T-helper 1 cell treated with Interleukin-12 subunit alpha and Interleukin-12 subunit beta and Interleukin-4 antibody, amounts not matched to agents 30 μg/mL and 1 μg/mL, for 36 hours (primary cell): ENCODE data around the gene GRB2.

Experiments used
- H3K27ac Mint-ChIP-seq: one replicate; pipeline ENCODE4 v1.8.0; 2021; ENCODE audit warnings: mild to moderate bottlenecking, mixed read lengths
- H3K27me3 Mint-ChIP-seq: one replicate; pipeline ENCODE4 v1.8.0; 2021; ENCODE audit warnings: low read depth, mixed read lengths
- H3K36me3 Mint-ChIP-seq: one replicate; pipeline ENCODE4 v1.8.0; 2021; ENCODE audit warnings: low read depth, mixed read lengths
- H3K4me1 Mint-ChIP-seq: one replicate; pipeline ENCODE4 v1.8.0; 2021; ENCODE audit warnings: low read depth, mixed read lengths
- H3K4me3 Mint-ChIP-seq: one replicate; pipeline ENCODE4 v1.8.0; 2021; ENCODE audit warnings: mild to moderate bottlenecking, moderate library complexity, mixed read lengths
- H3K9me3 Mint-ChIP-seq: one replicate; pipeline ENCODE4 v1.8.0; 2021; ENCODE audit warnings: mixed read lengths

Gene GRB2

GRCh38 chr17:75430159-75430974 is 24.9 kb upstream of the GRB2 start:
- Mint-ChIP-seq H3K27me3 (peaks cover 13% of the 10 kb centered on the region), H3K4me3 (no peak overlapping the region), H3K9me3 (no peaks in the 10 kb centered on the region), H3K27ac (no peak overlapping the region), H3K4me1 (peaks cover 14% of the 10 kb centered on the region), H3K36me3 (no peaks in the 10 kb centered on the region)

- H3K36me3 Mint-ChIP-seq: no peaks in the 10 kb centered on the region
- H3K4me3 Mint-ChIP-seq: no peak overlapping the region
- peaks cover 13% of the 10 kb centered on the region for H3K27me3 Mint-ChIP-seq
- no peaks in the 10 kb centered on the region for H3K9me3 Mint-ChIP-seq
- no peak overlapping the region for H3K27ac Mint-ChIP-seq
- H3K4me1 Mint-ChIP-seq: peaks cover 9% of the 10 kb centered on the region
These were observed 23.3 kb upstream of the GRB2 start for GRCh38 chr17:75428543-75429469.

GRCh38 chr17:75418531-75418930 is 13.1 kb upstream of the GRB2 start:
- H3K36me3 Mint-ChIP-seq: no peaks in the 10 kb centered on the region
- peaks cover 29% of the 10 kb centered on the region for H3K27me3 Mint-ChIP-seq
- H3K9me3 Mint-ChIP-seq: no peaks in the 10 kb centered on the region
- H3K4me3 Mint-ChIP-seq: no peak overlapping the region
- H3K27ac Mint-ChIP-seq: no peak overlapping the region
- peaks cover 4% of the 10 kb centered on the region for H3K4me1 Mint-ChIP-seq

- peaks cover 29% of the 10 kb centered on the region for H3K27me3 Mint-ChIP-seq
These were observed 11.6 kb upstream of the GRB2 start for GRCh38 chr17:75417054-75417580.

GRCh38 chr17:75416006-75416405 is 10.5 kb upstream of the GRB2 start:
- H3K27ac Mint-ChIP-seq: no peak overlapping the region
- H3K27me3 Mint-ChIP-seq: peaks cover 29% of the 10 kb centered on the region
- no peaks in the 10 kb centered on the region for H3K36me3 Mint-ChIP-seq
- H3K4me3 Mint-ChIP-seq: no peak overlapping the region
- H3K9me3 Mint-ChIP-seq: no peaks in the 10 kb centered on the region
- peaks cover 23% of the 10 kb centered on the region for H3K4me1 Mint-ChIP-seq

More at GRCh38 chr17:75417054-75417580, 11.6 kb upstream of the GRB2 start:
- Mint-ChIP-seq H3K9me3 (no peaks in the 10 kb centered on the region), H3K27ac (no peak overlapping the region), H3K4me1 (peaks cover 15% of the 10 kb centered on the region), H3K36me3 (no peaks in the 10 kb centered on the region), H3K4me3 (no peak overlapping the region)

GRCh38 chr17:75414488-75414887 is 9.0 kb upstream of the GRB2 start:
- H3K27me3 Mint-ChIP-seq: peaks cover 29% of the 10 kb centered on the region
- no peaks in the 10 kb centered on the region for H3K36me3 Mint-ChIP-seq
- no peak overlapping the region for H3K27ac Mint-ChIP-seq
- peaks cover 26% of the 10 kb centered on the region for H3K4me1 Mint-ChIP-seq
- no peak overlapping the region for H3K4me3 Mint-ChIP-seq
- no peaks in the 10 kb centered on the region for H3K9me3 Mint-ChIP-seq

- Mint-ChIP-seq H3K4me1 (peaks cover 22% of the 10 kb centered on the region), H3K27me3 (peaks cover 20% of the 10 kb centered on the region), H3K36me3 (no peaks in the 10 kb centered on the region), H3K4me3 (peak overlapping the region; percentile 39), H3K9me3 (no peaks in the 10 kb centered on the region), H3K27ac (peak overlapping the region; percentile 55)
These were observed 7.2 kb upstream of the GRB2 start for GRCh38 chr17:75412455-75413317.

- Mint-ChIP-seq H3K4me1 (peaks cover 25% of the 10 kb centered on the region), H3K4me3 (no peak overlapping the region), H3K27me3 (peaks cover 20% of the 10 kb centered on the region), H3K36me3 (no peaks in the 10 kb centered on the region), H3K27ac (no peak overlapping the region), H3K9me3 (no peaks in the 10 kb centered on the region)
These were observed 6.0 kb upstream of the GRB2 start for GRCh38 chr17:75411328-75412067.

- Mint-ChIP-seq H3K36me3 (no peaks in the 10 kb centered on the region), H3K27ac (peak overlapping the region; percentile 32), H3K4me3 (no peak overlapping the region), H3K27me3 (peaks cover 12% of the 10 kb centered on the region), H3K4me1 (peaks cover 30% of the 10 kb centered on the region), H3K9me3 (no peaks in the 10 kb centered on the region)
These were observed 4.7 kb upstream of the GRB2 start for GRCh38 chr17:75410141-75410540.

- no peak overlapping the region for H3K4me3 Mint-ChIP-seq
- H3K4me1 Mint-ChIP-seq: peaks cover 33% of the 10 kb centered on the region
- H3K9me3 Mint-ChIP-seq: no peaks in the 10 kb centered on the region
- peak overlapping the region; percentile 3 for H3K27ac Mint-ChIP-seq
- no peaks in the 10 kb centered on the region for H3K27me3 Mint-ChIP-seq
- peaks cover 3% of the 10 kb centered on the region for H3K36me3 Mint-ChIP-seq
These were observed 2.3 kb upstream of the GRB2 start for GRCh38 chr17:75407655-75408352.

- Mint-ChIP-seq H3K9me3 (no peaks in the 10 kb centered on the region), H3K27ac (peak overlapping the region; percentile 58), H3K36me3 (peaks cover 5% of the 10 kb centered on the region), H3K27me3 (no peaks in the 10 kb centered on the region), H3K4me1 (peaks cover 26% of the 10 kb centered on the region), H3K4me3 (peak overlapping the region; percentile 95)
These were observed 741 bp upstream of the GRB2 start for GRCh38 chr17:75406222-75406615.

- Mint-ChIP-seq H3K36me3 (peaks cover 7% of the 10 kb centered on the region), H3K4me1 (peaks cover 24% of the 10 kb centered on the region), H3K4me3 (peak overlapping the region; percentile 95), H3K27ac (peak overlapping the region; percentile 94), H3K27me3 (no peaks in the 10 kb centered on the region), H3K9me3 (no peaks in the 10 kb centered on the region)
These were observed 630 bp downstream of the GRB2 start for GRCh38 chr17:75404731-75405364.
